Activated CD4-positive, alpha-beta T cell treated with anti-CD3 and anti-CD28 coated beads, Interleukin-2, amount 10 ng/mL, durations not matched to agents 7 days and 5 days (primary cell): ENCODE data around the gene TRMT2B. TPM values are rescaled to one million over a fixed set of nuclear protein-coding genes. Genes with fewer than 3 reads are reported as not detected.

Experiments used
- CTCF ChIA-PET: fragments of 350-600 bp; sonication (Branson Sonifier 250); formaldehyde crosslinking; loops from one replicate; lab custom pipeline; 2021; ENCODE audit warnings: antibody characterized with exemption; lab: Charles Lee
- POLR2A ChIA-PET: fragments of 350-600 bp; sonication (Branson Sonifier 250); formaldehyde crosslinking; loops from one replicate; lab custom pipeline; 2021; ENCODE audit warnings: antibody characterized with exemption; lab: Charles Lee
- DNase-seq: peaks from one replicate; pipeline ENCODE4 v3.0.0-alpha.2; 2020
- H3K27ac Mint-ChIP-seq: one replicate; pipeline ENCODE4 v1.8.0; 2021; ENCODE audit warnings: mild to moderate bottlenecking, moderate library complexity, mixed read lengths
- H3K27me3 Mint-ChIP-seq: one replicate; pipeline ENCODE4 v1.8.0; 2021; ENCODE audit warnings: mixed read lengths
- H3K36me3 Mint-ChIP-seq: one replicate; pipeline ENCODE4 v1.8.0; 2021; ENCODE audit warnings: low read depth, mixed read lengths
- H3K4me1 Mint-ChIP-seq: one replicate; pipeline ENCODE4 v1.8.0; 2021; ENCODE audit warnings: mixed read lengths
- H3K4me3 Mint-ChIP-seq: one replicate; pipeline ENCODE4 v1.8.0; 2021; ENCODE audit warnings: mild to moderate bottlenecking, moderate library complexity, mixed read lengths
- H3K9me3 Mint-ChIP-seq: one replicate; pipeline ENCODE4 v1.8.0; 2021; ENCODE audit warnings: mixed read lengths
- total RNA-seq, 2 experiments: library from RNA; stranded (reverse); gene quantifications; one replicate each; pipeline ENCODE4 v1.2.3, GENCODE V29; 2021

Gene TRMT2B, protein sequence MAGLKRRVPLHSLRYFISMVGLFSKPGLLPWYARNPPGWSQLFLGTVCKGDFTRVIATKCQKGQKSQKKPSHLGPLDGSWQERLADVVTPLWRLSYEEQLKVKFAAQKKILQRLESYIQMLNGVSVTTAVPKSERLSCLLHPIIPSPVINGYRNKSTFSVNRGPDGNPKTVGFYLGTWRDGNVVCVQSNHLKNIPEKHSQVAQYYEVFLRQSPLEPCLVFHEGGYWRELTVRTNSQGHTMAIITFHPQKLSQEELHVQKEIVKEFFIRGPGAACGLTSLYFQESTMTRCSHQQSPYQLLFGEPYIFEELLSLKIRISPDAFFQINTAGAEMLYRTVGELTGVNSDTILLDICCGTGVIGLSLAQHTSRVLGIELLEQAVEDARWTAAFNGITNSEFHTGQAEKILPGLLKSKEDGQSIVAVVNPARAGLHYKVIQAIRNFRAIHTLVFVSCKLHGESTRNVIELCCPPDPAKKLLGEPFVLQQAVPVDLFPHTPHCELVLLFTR
- total RNA-seq, result 10 to 100 TPM; 25.4 to 25.8 TPM

DNA sequence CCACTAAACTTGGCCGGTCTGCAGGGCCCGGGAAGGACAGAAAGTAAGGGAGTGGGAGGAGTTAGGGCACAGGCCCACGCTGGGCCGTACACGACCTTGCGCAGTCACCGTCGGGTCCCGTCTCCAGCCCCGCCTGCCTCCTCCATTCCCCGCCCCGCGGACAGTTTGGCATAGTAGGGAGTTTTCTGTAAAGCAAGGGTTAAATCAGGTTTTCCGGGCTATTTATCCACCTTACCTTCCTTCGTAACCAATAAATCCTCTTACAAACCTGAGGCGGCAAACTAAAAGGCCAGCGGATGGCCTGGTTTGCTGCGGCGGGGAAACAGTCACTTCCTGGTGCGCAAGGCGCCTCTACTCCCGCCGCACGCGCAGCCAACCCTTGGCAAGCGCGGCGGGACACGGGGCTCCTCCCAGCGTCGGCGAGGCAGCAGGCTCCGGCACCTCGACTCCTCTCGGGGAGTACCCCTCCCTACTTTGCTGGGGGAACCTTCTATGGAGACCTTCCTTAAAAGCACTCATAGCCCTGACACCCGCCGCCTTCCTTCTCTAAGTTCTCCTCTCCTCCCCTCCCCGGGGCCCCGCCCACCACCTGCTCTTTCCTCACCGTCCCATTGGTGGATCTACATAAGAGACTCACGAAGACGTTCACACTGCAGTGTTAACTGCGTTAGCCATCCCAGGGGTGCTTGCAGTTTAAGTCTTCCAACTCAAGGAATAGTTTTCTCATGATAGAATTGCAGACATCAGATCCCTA lies at the start of gene TRMT2B:
Gene TRMT2B, minus strand, starts transcription at position 563 of the 754 bp plus-strand sequence. CDS start 9,822 bp downstream, outside the sequence.
- Mint-ChIP-seq H3K9me3 (no peaks in the 10 kb centered on the region), H3K36me3 (peaks cover 10% of the 10 kb centered on the region), H3K27ac (peak within 1 kb of the TSS; percentile 97), H3K4me1 (peaks cover 21% of the 10 kb centered on the region), H3K27me3 (no peaks in the 10 kb centered on the region), H3K4me3 (peak within 1 kb of the TSS; percentile 75)
- peak; percentile 88 for DNase-seq
- ChIA-PET POLR2A (no interaction called here), CTCF (interaction anchor here (1.2 kb wide), 1 partner anchor 14 kb away, joined by 3 read pairs; no protein-coding TSS in a partner anchor)

DNA sequence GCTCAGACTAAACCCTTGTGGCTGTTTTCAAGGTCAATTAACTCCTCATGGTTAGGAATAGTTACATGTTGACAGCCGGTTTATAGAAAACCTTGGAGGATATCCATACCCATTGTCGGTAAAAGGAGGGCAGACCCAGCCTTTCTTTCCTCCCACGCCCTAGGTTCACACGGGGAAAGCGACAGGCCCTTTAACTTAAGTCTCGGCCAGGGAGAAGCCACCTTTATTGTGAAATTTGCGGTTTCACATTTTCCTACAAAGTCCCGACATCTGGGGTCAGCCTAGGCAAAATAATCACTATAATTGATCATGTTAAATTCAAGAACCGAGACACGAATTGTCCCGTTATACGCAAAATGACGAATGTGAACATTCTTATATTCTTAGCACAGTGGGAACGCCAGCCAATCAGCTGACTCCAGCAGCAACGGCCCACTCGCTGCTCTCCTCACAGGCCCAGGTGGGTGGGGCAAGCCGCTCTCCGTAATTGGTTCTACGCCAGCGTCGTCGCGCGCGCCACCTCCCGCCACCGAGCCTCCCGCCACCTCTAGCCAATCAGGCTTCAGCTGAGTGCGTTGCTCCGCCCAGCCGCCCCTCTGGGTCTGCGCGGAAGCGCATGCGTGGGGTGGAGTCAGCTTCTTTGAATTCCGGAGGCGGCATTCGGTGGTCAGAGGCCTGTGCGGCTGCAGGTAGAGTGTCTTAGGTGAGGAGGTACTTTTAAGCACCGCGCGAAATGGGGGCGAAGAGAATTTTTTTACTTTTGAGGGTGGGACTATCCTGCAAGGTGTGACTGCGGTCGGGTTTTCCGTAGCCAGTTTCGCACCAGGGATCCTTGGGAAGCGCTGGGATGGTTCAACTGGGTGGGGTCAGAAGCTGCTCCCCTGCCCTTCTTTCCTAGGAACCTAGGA lies 45.9 kb upstream of the TRMT2B start, which contains the start of gene CENPI:
Gene CENPI, plus strand, starts transcription at position 659 of the 908 bp plus-strand sequence. CDS start 2,867 bp downstream, outside the sequence.
- Mint-ChIP-seq H3K4me1 (peaks cover 33% of the 10 kb centered on the region), H3K4me3 (peak within 1 kb of the TSS; percentile 94), H3K27ac (peak within 1 kb of the TSS; percentile 91), H3K9me3 (no peaks in the 10 kb centered on the region), H3K36me3 (peaks cover 19% of the 10 kb centered on the region), H3K27me3 (no peaks in the 10 kb centered on the region)
- DNase-seq, result peak; percentile 92
- POLR2A ChIA-PET, result interaction anchor here (0.5 kb wide), 1 partner anchor 47 kb away, joined by 4 read pairs; no protein-coding TSS in a partner anchor
- CTCF ChIA-PET, result interaction anchor here (0.6 kb wide), 1 partner anchor 177 kb away, joined by 3 read pairs; no protein-coding TSS in a partner anchor

DNA sequence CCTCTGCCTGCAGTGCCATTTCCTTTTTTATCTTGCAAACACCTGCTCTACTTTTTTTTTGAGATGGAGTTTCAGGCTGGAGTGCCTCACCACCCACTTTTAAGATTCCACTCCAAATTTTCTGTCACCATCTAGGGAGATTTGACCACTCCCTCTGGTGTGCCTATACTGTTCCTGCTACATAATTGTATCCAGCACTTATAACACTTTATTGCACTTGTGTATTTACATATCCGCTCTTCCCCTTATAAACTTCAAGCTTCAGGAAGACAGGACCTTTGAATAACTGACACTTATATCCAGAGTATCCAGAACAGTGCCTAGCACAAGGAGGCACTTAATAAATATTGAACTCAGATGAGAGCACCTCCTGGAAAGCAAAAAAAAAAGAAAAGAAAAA lies 39.9 kb upstream of the TRMT2B start:
- ChIA-PET CTCF (no interaction called here), POLR2A (no interaction called here)
- Mint-ChIP-seq H3K27me3 (no peaks in the 10 kb centered on the region), H3K27ac (no peak overlapping the region), H3K36me3 (no peaks in the 10 kb centered on the region), H3K4me1 (peaks cover 2% of the 10 kb centered on the region), H3K4me3 (no peak overlapping the region), H3K9me3 (no peaks in the 10 kb centered on the region)
- DNase-seq, result no peak

DNA sequence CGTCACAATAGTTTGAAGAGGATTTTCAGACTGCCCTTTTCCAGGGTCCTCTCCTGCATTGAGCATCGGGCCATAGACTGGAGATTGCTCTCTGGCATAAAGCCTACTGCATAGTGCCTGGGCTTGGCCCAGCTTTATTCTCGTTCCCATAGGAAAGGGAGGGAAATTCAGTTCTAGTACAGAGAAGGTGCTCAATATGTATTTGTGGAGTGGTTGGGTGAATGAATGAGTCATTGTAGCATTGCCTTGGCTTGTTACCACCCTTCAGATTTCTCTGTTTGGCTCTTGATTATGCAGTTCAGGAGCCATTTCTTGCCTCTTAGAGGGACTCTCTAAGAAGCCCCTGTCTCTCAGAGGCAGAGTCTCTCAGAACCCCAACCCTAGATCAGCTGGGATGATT lies 29.3 kb upstream of the TRMT2B start:
- ChIA-PET CTCF (no interaction called here), POLR2A (no interaction called here)
- H3K4me1 Mint-ChIP-seq, result no peaks in the 10 kb centered on the region
- H3K9me3 Mint-ChIP-seq, result no peaks in the 10 kb centered on the region
- H3K36me3 Mint-ChIP-seq, result no peaks in the 10 kb centered on the region
- H3K27ac Mint-ChIP-seq, result no peak overlapping the region
- H3K27me3 Mint-ChIP-seq, result peaks cover 23% of the 10 kb centered on the region
- no peak for DNase-seq
- H3K4me3 Mint-ChIP-seq, result no peak overlapping the region

DNA sequence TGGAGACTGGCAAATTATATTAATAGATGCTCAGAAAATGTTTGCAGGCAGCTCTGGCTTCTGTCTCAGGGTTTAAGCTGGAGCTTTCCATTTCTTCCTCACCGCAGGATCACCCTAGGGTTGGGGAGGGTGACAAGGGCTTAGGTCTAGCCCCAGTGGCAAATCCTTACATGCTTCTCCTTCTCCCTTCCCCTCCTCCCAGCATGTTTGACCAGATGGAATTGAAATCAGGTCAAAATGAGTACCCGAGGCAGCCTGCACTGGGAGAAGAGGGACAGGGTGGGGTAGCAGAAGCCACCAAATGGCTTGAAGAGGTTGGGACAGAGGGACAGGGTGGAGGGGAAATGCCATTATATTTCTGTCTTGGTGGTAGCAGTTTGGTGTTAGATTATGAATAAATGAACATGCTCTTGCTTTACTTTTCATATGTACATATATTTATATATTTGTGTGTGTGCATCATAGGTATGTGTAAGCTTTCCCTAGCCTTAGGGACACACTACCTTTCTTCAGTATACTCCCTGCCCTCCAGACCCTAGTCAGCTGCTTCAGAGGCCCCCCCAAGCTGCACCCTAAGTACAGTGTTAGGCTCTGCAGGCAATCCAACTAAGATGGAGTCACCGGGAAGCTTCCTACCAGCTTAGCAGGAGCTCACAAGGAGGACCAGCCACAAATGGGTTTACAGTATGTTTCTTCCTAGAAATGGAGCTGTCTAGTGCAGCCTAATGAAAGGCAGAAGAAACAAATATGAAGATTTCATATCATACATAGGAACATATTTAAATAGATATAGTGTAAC lies 28.6 kb upstream of the TRMT2B start:
- H3K36me3 Mint-ChIP-seq, result no peaks in the 10 kb centered on the region
- H3K4me1 Mint-ChIP-seq, result no peaks in the 10 kb centered on the region
- no peak for DNase-seq
- ChIA-PET POLR2A (no interaction called here), CTCF (interaction anchor here (0.8 to 1.0 kb wide), 2 partner anchors 13 to 15 kb away, joined by 3 read pairs; no protein-coding TSS in a partner anchor)
- H3K9me3 Mint-ChIP-seq, result no peaks in the 10 kb centered on the region
- peaks cover 23% of the 10 kb centered on the region for H3K27me3 Mint-ChIP-seq
- no peak overlapping the region for H3K27ac Mint-ChIP-seq
- no peak overlapping the region for H3K4me3 Mint-ChIP-seq

DNA sequence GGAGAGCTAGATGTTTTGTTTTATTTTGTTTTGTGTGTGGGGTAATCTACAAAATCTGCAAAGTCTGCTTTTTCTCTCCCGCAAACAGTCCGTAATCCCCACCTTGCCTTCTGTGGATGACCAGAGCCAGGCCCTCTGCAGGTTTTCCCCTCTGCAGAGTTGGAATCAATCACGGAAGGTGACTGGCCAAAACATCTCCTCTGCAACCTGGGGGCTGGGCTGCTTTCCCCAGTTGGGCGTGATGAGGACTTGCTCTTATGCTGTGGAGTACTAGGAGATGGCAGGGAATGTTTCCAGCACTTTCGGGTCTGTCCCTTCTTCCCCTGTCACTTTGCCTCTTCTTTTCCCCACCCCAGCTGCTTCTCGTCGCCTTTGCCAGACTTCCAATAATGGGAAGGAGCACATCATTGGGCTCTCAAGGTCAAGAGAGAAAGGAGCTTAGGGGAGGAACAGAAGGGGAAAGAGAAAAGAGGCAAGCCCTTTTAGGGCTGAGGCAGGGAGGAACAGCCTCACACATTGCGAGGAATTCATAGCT lies 27.9 kb upstream of the TRMT2B start:
- Mint-ChIP-seq H3K4me3 (no peak overlapping the region), H3K4me1 (no peaks in the 10 kb centered on the region), H3K27me3 (peaks cover 23% of the 10 kb centered on the region), H3K36me3 (no peaks in the 10 kb centered on the region), H3K9me3 (no peaks in the 10 kb centered on the region), H3K27ac (no peak overlapping the region)
- no peak for DNase-seq
- ChIA-PET CTCF (interaction anchor here (0.8 to 1.0 kb wide), 2 partner anchors 13 to 14 kb away, joined by 3 read pairs; no protein-coding TSS in a partner anchor), POLR2A (no interaction called here)

DNA sequence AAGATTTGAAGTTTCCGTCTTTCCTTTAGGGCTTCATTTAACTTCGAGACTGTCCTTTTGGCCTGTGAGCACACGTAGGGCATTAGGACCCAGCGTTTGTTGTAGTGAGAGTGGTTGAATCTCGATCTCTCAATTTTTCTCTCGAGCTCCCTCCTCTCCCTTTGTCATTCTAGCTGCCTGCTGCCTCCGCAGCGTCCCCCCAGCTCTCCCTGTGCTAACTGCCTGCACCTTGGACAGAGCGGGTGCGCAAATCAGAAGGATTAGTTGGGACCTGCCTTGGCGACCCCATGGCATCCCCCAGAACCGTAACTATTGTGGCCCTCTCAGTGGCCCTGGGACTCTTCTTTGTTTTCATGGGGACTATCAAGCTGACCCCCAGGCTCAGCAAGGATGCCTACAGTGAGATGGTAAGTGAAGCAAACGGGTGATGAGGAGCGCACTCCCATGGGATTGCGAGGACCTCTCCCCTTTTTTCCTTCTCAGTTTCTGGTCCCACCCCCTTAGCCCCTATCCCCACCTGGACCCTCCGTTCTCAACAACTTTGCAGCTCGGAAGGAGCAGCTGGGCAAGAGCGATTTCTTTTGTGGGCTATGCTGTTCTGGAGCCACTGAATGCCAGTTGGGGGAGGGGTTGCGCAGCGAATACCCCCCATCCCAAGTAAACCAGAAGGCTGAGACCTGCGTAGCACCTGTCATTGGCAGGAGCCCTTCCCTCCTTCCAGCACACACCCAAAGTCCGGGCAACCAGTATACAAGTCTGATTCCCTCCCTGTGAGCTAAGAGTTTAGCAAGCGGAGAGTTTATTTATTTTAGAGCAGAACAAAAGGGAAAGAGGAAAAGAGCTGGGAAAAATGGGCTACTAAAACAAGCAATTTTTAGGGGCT lies 27.0 kb upstream of the TRMT2B start, which contains the start of gene TMEM35A:
Gene TMEM35A, plus strand, starts transcription at position 164 of the 883 bp plus-strand sequence. Its CDS starts 124 bp downstream, at position 288.
- Mint-ChIP-seq H3K4me3 (no peak within 1 kb of the TSS), H3K27me3 (peaks cover 23% of the 10 kb centered on the region), H3K4me1 (no peaks in the 10 kb centered on the region), H3K27ac (no peak within 1 kb of the TSS), H3K36me3 (no peaks in the 10 kb centered on the region), H3K9me3 (no peaks in the 10 kb centered on the region)
- CTCF ChIA-PET, result interaction anchor here (0.6 kb wide), 1 partner anchor 29 kb away, joined by 3 read pairs; no protein-coding TSS in a partner anchor
- no peak for DNase-seq
- POLR2A ChIA-PET, result no interaction called here

DNA sequence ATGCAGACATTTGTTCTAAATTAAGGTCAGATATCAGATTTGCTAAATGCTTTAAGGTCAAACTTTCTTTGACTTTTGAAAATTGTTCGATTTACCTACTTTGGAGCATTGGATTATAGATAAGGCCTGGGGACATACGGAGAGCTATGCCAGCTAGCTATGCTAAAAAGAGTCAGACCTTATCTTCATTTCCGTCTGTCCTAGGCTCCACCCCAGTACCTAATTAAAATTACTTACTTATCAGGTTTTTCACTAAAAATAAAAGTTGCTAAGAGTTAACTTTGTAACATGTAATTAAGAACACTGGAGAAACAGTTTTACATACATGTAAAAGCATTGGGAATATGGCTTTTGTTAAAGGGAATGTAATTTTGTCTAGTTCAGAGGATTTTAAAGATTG lies 19.7 kb upstream of the TRMT2B start:
- Mint-ChIP-seq H3K27ac (no peak overlapping the region), H3K9me3 (no peaks in the 10 kb centered on the region), H3K4me1 (no peaks in the 10 kb centered on the region), H3K36me3 (no peaks in the 10 kb centered on the region), H3K4me3 (no peak overlapping the region), H3K27me3 (no peaks in the 10 kb centered on the region)
- ChIA-PET CTCF (interaction anchor here (0.6 to 0.8 kb wide), 2 partner anchors 17 to 111 kb away, joined by 3 read pairs; no protein-coding TSS in a partner anchor), POLR2A (interaction anchor here (0.6 kb wide), 1 partner anchor 12 kb away, joined by 4 read pairs; no protein-coding TSS in a partner anchor)
- DNase-seq, result no peak

DNA sequence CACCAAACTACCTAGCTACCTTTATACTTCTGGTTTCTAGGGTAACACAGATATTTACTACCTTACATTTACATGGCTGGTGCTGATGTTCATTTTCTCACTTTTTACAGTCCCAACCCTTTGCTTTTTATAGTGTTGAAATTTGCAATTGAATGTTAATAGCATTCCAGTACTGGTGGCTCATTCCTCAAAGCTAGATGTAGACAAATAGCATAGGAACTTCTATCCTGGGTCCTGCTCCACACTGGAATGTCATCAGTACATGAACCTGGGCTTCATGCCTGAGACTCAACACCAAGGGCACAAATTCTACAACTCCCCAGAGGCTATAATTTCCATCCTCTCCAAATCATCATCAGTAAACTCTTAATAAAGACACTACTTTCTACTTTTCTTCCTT lies 10.3 kb upstream of the TRMT2B start:
- Mint-ChIP-seq H3K36me3 (no peaks in the 10 kb centered on the region), H3K4me1 (peaks cover 2% of the 10 kb centered on the region), H3K9me3 (no peaks in the 10 kb centered on the region), H3K27me3 (peaks cover 2% of the 10 kb centered on the region), H3K27ac (no peak overlapping the region), H3K4me3 (no peak overlapping the region)
- DNase-seq, result no peak
- POLR2A ChIA-PET, result no interaction called here
- CTCF ChIA-PET, result no interaction called here

DNA sequence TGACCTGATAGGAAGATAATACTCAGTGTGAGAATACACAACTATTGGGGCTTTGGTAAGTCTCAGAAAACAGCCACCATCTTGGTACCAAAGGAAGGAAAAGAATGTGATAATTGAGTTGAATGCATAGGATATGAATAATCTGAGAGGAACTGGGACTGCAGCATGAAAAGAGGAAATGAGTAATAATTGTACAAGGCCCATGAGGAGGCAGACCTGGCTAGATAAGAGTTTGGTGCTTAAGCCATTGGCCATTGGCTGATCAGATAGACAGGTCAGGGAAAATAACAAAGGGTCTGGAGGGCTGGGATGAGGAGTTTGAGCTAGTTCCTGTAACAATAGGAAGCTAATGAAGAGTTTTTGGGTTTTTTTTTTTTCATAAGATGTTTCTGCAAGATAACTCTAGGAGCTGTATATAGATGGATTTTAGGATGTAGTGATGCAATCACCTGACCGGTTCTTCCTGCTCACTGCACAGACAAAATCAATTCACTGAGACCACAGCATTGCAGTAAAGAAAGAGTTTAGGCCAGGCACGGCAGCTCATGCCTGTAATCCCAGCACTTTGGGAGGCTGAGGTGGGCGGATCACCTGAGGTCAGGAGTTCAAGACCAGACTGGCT lies 5.3 kb upstream of the TRMT2B start:
- H3K27ac Mint-ChIP-seq, result no peak overlapping the region

More for the DNA sequence above, 5.3 kb upstream of the TRMT2B start:
- Mint-ChIP-seq H3K9me3 (no peaks in the 10 kb centered on the region), H3K4me1 (peaks cover 13% of the 10 kb centered on the region), H3K36me3 (no peaks in the 10 kb centered on the region), H3K4me3 (no peak overlapping the region), H3K27me3 (no peaks in the 10 kb centered on the region)
- ChIA-PET CTCF (interaction anchor here (1.0 kb wide), 1 partner anchor 24 kb away, joined by 3 read pairs; no protein-coding TSS in a partner anchor), POLR2A (no interaction called here)
- no peak for DNase-seq
